Endothelial cell (in vitro differentiated cells): ENCODE data around the gene SSU72. TPM values are rescaled to one million over a fixed set of nuclear protein-coding genes. Genes with fewer than 3 reads are reported as not detected.

Experiments used
- DNase-seq: peaks from one replicate; pipeline ENCODE4 v3.0.0; 2021; ENCODE audit warnings: low spot score
- H3K27ac Mint-ChIP-seq: one replicate; pipeline ENCODE4 v1.8.0; 2021; ENCODE audit warnings: mixed read lengths, inconsistent platforms; ENCODE audit not compliant: unreplicated experiment
- H3K27me3 Mint-ChIP-seq: one replicate; pipeline ENCODE4 v1.8.0; 2021; ENCODE audit warnings: mild to moderate bottlenecking, moderate library complexity, mixed read lengths, inconsistent platforms; ENCODE audit not compliant: unreplicated experiment
- H3K36me3 Mint-ChIP-seq: one replicate; pipeline ENCODE4 v1.8.0; 2021; ENCODE audit warnings: mild to moderate bottlenecking, low read depth, mixed read lengths, inconsistent platforms; ENCODE audit not compliant: unreplicated experiment
- H3K4me1 Mint-ChIP-seq: one replicate; pipeline ENCODE4 v1.8.0; 2021; ENCODE audit warnings: mild to moderate bottlenecking, mixed read lengths, inconsistent platforms; ENCODE audit not compliant: unreplicated experiment
- H3K4me3 Mint-ChIP-seq: one replicate; pipeline ENCODE4 v1.8.0; 2021; ENCODE audit warnings: mild to moderate bottlenecking, mixed read lengths, inconsistent platforms; ENCODE audit not compliant: unreplicated experiment
- H3K9me3 Mint-ChIP-seq: one replicate; pipeline ENCODE4 v1.8.0; 2021; ENCODE audit warnings: mixed read lengths, inconsistent platforms; ENCODE audit not compliant: unreplicated experiment
- total RNA-seq: library from RNA; stranded (reverse); fragmentation: NEBNext Ultra II Directional; extraction: Animal tissue kit (Norgen Biotek cat#: 25700); gene quantifications from one replicate; pipeline ENCODE4 v1.2.1, GENCODE V29; 2021; ENCODE audit not compliant: unreplicated experiment
- TF ChIP-seq, protein P1 (sequence below): fragments of 200-600 bp; sonication (generic); IDR thresholded peaks from one replicate; pipeline ENCODE4 v1.5.0; 2021; ENCODE audit warnings: antibody characterized with exemption; ENCODE audit not compliant: unreplicated experiment

Gene SSU72
- total RNA-seq, 1 donor from 2014 or later = 114 TPM

DNA sequence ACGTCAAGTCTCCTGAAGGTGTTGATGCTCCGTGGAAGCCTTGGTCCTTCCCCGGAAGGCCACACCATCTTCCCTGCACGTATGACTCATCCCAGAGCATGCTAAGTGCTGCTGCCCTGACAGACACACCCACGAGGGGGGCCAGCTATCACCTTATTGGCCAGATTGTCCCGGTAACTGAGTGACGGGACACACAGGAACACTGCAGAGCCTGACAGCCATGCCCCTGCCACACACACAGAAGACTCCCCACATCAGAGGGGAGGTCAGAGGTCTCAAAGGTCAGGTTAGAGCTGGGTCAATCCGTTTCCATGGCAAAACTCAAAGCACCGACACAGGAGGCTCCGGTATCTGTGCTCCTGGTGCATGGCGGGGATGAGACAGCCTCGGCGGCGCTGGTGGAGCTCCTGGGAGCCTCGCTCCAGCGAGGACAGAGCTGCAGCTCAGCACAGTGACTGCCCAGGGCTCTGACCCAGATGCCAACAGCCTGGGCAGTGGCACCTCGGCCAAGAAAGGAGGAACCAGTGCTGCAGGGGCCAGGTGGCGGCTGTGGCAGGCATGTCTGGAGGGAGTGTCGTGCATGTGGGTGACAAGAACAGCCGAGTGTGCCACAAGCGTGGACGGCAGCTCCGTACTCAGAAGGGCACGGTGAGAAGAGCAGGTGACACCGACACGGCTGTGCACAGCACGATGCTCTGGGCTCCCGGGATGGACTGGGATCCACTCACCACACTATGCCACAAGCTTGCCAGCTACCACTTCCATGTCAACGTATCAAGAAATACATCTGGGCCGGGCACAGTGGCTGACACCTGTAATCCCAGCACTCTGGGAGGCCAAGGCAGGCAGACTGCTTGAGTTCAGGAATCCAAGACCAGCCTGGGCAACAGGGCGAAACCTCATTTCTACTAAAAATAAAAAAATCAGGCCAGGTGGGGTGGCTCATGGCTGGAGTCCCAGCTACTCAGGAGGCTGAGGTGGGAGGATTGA, 19.4 kb downstream of the SSU72 start:
- DNase-seq = no peak
- Mint-ChIP-seq H3K9me3 (no peaks in the 10 kb centered on the region), H3K27me3 (peaks cover 2% of the 10 kb centered on the region), H3K4me3 (no peak overlapping the region), H3K36me3 (peaks cover 7% of the 10 kb centered on the region), H3K27ac (peak overlapping the region; percentile 48), H3K4me1 (no peaks in the 10 kb centered on the region)
- TF ChIP-seq, protein P1, sequence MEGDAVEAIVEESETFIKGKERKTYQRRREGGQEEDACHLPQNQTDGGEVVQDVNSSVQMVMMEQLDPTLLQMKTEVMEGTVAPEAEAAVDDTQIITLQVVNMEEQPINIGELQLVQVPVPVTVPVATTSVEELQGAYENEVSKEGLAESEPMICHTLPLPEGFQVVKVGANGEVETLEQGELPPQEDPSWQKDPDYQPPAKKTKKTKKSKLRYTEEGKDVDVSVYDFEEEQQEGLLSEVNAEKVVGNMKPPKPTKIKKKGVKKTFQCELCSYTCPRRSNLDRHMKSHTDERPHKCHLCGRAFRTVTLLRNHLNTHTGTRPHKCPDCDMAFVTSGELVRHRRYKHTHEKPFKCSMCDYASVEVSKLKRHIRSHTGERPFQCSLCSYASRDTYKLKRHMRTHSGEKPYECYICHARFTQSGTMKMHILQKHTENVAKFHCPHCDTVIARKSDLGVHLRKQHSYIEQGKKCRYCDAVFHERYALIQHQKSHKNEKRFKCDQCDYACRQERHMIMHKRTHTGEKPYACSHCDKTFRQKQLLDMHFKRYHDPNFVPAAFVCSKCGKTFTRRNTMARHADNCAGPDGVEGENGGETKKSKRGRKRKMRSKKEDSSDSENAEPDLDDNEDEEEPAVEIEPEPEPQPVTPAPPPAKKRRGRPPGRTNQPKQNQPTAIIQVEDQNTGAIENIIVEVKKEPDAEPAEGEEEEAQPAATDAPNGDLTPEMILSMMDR = no peak

- TF ChIP-seq, protein P1 = no peak
- Mint-ChIP-seq H3K4me3 (no peak overlapping the region), H3K27ac (peak overlapping the region; percentile 18), H3K4me1 (no peaks in the 10 kb centered on the region), H3K27me3 (peaks cover 2% of the 10 kb centered on the region), H3K36me3 (peaks cover 5% of the 10 kb centered on the region), H3K9me3 (no peaks in the 10 kb centered on the region)
- DNase-seq = no peak
Observed at GRCh38 chr1:1554550-1554925, 20.1 kb downstream of the SSU72 start.

- Mint-ChIP-seq H3K27ac (peak overlapping the region; percentile 45), H3K27me3 (peaks cover 2% of the 10 kb centered on the region), H3K4me1 (no peaks in the 10 kb centered on the region), H3K9me3 (no peaks in the 10 kb centered on the region), H3K4me3 (no peak overlapping the region), H3K36me3 (peaks cover 4% of the 10 kb centered on the region)
- TF ChIP-seq, protein P1 = no peak
- DNase-seq = no peak
Observed at GRCh38 chr1:1553821-1554494, 20.7 kb downstream of the SSU72 start.

DNA sequence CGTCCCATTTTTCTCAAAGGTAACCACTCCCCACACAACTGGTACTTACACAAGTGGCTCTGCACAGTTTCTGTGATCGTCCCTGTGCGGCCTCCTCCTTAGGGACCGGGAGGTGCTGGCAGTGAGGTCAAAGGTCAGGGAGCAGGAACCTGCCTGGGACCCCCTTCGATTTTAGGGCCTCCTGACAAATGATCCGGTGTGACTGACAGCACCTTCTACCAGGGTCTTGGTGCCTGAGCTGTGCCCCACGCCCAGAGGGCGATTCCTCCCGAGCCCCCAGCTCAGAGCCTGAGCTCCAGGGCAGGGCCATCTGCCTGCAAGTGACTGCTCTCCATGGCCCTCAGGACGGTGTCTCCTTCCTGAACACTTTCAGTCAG, 22.4 kb downstream of the SSU72 start:
- Mint-ChIP-seq H3K36me3 (no peaks in the 10 kb centered on the region), H3K9me3 (no peaks in the 10 kb centered on the region), H3K27ac (no peak overlapping the region), H3K4me1 (no peaks in the 10 kb centered on the region), H3K4me3 (no peak overlapping the region), H3K27me3 (peaks cover 2% of the 10 kb centered on the region)
- TF ChIP-seq, protein P1 = no peak
- DNase-seq = no peak
